GM12874 (cell line): Measurements from ENCODE around the gene FAM13A.

Source experiments
- TF ChIP-seq, protein P1 (sequence below): IDR thresholded peaks from 2 replicates; pipeline ENCODE4 v1.5.1; 2011; ENCODE audit warnings: low read depth, mild to moderate bottlenecking, control low read depth, low read length, moderate library complexity; ENCODE audit not compliant: insufficient read depth

FAM13A gene

DNA sequence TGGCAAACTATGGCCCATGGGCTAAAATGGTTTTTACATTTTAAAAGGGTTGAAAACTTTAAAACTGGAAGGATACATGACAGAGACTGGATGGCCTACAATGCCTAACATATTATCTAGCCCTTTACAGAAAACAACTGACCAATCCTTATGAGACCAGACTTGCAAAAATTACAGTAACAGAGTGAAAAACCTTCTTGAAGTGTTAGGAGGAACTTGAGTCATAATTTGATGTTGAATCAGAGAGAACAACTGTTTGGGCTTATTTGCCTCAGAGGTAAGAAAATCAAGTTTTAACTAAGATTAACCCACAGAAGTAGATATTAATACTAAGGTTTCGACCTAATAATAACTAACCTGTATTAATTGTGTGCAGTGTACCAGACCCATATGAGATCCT is 347.0 kb downstream of the FAM13A start:
- TF ChIP-seq, protein P1, sequence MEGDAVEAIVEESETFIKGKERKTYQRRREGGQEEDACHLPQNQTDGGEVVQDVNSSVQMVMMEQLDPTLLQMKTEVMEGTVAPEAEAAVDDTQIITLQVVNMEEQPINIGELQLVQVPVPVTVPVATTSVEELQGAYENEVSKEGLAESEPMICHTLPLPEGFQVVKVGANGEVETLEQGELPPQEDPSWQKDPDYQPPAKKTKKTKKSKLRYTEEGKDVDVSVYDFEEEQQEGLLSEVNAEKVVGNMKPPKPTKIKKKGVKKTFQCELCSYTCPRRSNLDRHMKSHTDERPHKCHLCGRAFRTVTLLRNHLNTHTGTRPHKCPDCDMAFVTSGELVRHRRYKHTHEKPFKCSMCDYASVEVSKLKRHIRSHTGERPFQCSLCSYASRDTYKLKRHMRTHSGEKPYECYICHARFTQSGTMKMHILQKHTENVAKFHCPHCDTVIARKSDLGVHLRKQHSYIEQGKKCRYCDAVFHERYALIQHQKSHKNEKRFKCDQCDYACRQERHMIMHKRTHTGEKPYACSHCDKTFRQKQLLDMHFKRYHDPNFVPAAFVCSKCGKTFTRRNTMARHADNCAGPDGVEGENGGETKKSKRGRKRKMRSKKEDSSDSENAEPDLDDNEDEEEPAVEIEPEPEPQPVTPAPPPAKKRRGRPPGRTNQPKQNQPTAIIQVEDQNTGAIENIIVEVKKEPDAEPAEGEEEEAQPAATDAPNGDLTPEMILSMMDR: no peak

- TF ChIP-seq, protein P1: peak; percentile 14; the same call in 1 of the 2 replicates
Observed at GRCh38 chr4:88706574-88706973, 350.4 kb downstream of the FAM13A start.

DNA sequence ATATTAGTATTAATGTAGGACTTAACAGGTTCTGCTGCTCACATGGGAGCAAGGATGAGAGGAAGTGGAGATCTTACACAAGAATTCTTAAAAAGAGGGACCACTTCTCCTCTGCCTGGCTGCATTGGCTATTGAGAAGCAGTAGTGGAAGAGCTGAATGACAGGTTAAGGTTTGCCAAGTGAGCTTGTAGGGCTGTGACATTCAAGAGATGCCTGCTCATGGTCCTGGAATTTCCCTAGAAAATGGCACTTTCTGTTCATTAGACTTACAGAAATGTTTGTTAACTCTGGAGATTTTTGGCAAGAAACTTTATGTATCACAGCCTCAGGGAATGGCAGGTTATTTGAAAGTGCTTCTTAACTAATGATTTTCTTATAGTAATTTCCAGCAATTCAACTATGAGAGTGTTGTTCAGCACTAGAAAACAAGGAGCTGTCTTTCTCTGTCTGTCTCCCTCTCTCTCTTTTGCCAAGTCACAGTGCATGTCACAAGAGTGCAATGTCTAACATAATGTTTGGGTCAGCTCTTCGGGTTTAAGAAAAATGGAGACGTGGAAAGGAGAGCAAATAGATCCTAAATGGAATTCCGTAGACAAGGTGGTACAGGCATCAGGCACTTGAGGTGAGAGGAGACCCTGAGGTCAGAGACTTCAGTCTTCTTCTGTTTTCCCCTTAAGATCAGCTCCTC is 351.0 kb downstream of the FAM13A start:
- TF ChIP-seq, protein P1: no peak

- TF ChIP-seq, protein P1: no peak
Observed at GRCh38 chr4:88705223-88705622, 351.8 kb downstream of the FAM13A start.

GRCh38 chr4:88702782-88703181 is 354.2 kb downstream of the FAM13A start:
- TF ChIP-seq, protein P1: no peak

DNA sequence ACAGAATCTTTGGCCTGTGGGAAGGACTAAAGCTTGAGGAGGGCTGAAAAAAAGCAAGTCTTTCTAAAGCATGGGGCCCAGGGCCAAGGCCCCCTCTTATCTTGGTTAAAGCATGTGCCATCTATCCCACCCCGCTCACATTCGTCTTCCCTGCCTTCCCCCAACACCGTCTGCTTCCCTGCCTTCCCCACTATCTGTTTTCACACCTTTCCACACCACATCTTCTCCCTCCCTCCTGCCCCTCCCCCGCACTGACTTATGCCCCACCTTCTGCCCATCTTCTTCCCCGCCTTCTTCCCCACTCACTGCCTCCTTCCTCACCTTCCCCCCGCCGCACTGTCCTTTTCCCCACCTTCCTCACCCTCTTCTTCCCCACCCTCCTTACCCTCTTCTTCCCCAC is 358.5 kb downstream of the FAM13A start:
- TF ChIP-seq, protein P1: no peak

GRCh38 chr4:88697588-88698329 is 359.2 kb downstream of the FAM13A start, which contains the start of gene NAP1L5:
NAP1L5 (minus strand) TSS chr4:88697829; CDS start chr4:88697754, 75 bp downstream.
- TF ChIP-seq, protein P1: no peak
